PC-3 (cell line): ENCODE results near the gene RAD23A. TPM values are rescaled to one million over a fixed set of nuclear protein-coding genes. Genes with fewer than 3 reads are reported as not detected.

Experiments used
- ATAC-seq: fragments of 200-7000 bp; cut with Tn5 transposase; 2 replicates; pipeline ENCODE4 v1.9.1; 2020; ENCODE audit warnings: mild to moderate bottlenecking, moderate library complexity
- BruUV-seq: library from RNA; stranded (reverse); fragments of 400-500 nt; replicated peaks from 2 replicates; lab custom pipeline; 2021; lab: Mats Ljungman, UMichigan
- CTCF ChIA-PET: fragments of 300-600 bp; sonication (Branson Sonifier 250); formaldehyde crosslinking; loops from one replicate; lab custom pipeline; 2022; ENCODE audit warnings: antibody characterized with exemption; lab: Charles Lee
- POLR2A ChIA-PET: fragments of 300-600 bp; sonication (Branson Sonifier 250); formaldehyde crosslinking; loops from one replicate; lab custom pipeline; 2022; ENCODE audit warnings: antibody characterized with exemption; ENCODE audit not compliant: unreplicated experiment; lab: Charles Lee
- DNase-seq: peaks from one replicate; pipeline ENCODE4 v3.0.0-alpha.2; 2015
- H2AFZ ChIP-seq: fragments of 300-600 bp; sonication (generic); 2 replicates; pipeline ENCODE4 v1.6.0; 2016; ENCODE audit warnings: antibody characterized with exemption, low read length
- H3F3A ChIP-seq: fragments of 300-600 bp; sonication (generic); one replicate; pipeline ENCODE4 v1.6.0; 2017; ENCODE audit warnings: antibody characterized with exemption, low read length, control low read depth, mild to moderate bottlenecking; ENCODE audit not compliant: unreplicated experiment
- H3K27ac ChIP-seq: fragments of 300-600 bp; sonication (generic); 2 replicates; pipeline ENCODE4 v1.5.1; 2016; ENCODE audit warnings: mild to moderate bottlenecking, low read length
- H3K27me3 ChIP-seq: fragments of 300-600 bp; sonication (generic); 2 replicates; pipeline ENCODE4 v1.6.1; 2016; ENCODE audit warnings: low read length, mixed read lengths
- H3K36me3 ChIP-seq: fragments of 300-600 bp; sonication (generic); 2 replicates; pipeline ENCODE4 v1.6.1; 2016; ENCODE audit warnings: low read depth, mixed run types, low read length, mixed read lengths
- H3K4me1 ChIP-seq: fragments of 300-600 bp; sonication (generic); 2 replicates; pipeline ENCODE4 v1.5.1; 2016; ENCODE audit warnings: low read length; ENCODE audit not compliant: insufficient read depth
- H3K4me2 ChIP-seq: fragments of 300-600 bp; sonication (generic); 2 replicates; pipeline ENCODE4 v1.6.0; 2016; ENCODE audit warnings: low read length
- H3K4me3 ChIP-seq: fragments of 300-600 bp; sonication (generic); 2 replicates; pipeline ENCODE4 v1.5.1; 2016; ENCODE audit warnings: mild to moderate bottlenecking, low read length, mixed read lengths
- H3K79me2 ChIP-seq: fragments of 300-600 bp; sonication (generic); 2 replicates; pipeline ENCODE4 v1.6.1; 2017; ENCODE audit warnings: low read length, mixed read lengths
- H3K9ac ChIP-seq: fragments of 300-600 bp; sonication (generic); 2 replicates; pipeline ENCODE4 v1.6.0; 2016; ENCODE audit warnings: mild to moderate bottlenecking, low read length
- H3K9me2 ChIP-seq: fragments of 300-600 bp; sonication (generic); replicated peaks from 2 replicates; pipeline ENCODE4 v1.6.1; 2016; ENCODE audit warnings: mixed run types, low read length, mixed read lengths
- H3K9me3 ChIP-seq: fragments of 300-600 bp; sonication (generic); 2 replicates; pipeline ENCODE4 v1.6.1; 2016; ENCODE audit warnings: low read length, mixed read lengths
- H4K20me1 ChIP-seq: fragments of 300-600 bp; sonication (generic); 2 replicates; pipeline ENCODE4 v1.6.1; 2016; ENCODE audit warnings: low read length, mixed read lengths
- CTCF ChIP-seq: fragments of 300-600 bp; sonication (generic); conservative IDR thresholded peaks from 2 replicates; pipeline ENCODE4 v1.5.1; 2017; ENCODE audit warnings: antibody characterized with exemption, low read depth, mild to moderate bottlenecking, low read length
- EZH2 ChIP-seq: fragments of 300-600 bp; sonication (generic); IDR thresholded peaks from one replicate; pipeline ENCODE4 v1.6.1; 2017; ENCODE audit warnings: antibody characterized with exemption, mild to moderate bottlenecking, low read length; ENCODE audit not compliant: unreplicated experiment
- EZH2phosphoT487 ChIP-seq: fragments of 300-600 bp; sonication (generic); IDR thresholded peaks from 2 replicates; pipeline ENCODE4 v1.6.1; 2018; ENCODE audit warnings: mild to moderate bottlenecking, antibody characterized with exemption, low read length, borderline replicate concordance
- intact Hi-C: fragments of 100-400 bp; cut with micrococcal nuclease; formaldehyde crosslinking; loops from 2 replicates; pipeline ENCODE4 v1.9.0; 2023
- total RNA-seq: library from RNA; depleted of rRNA; stranded (reverse); fragments of >200 nt; gene quantifications from 2 replicates; pipeline ENCODE4 v1.2.3, GENCODE V29; 2014

The RAD23A gene
- total RNA-seq, 1 experiment from 2014 or later: 418 TPM

GRCh38 chr19:12937927-12938778 lies 7.5 kb upstream of the RAD23A start, which contains the start of gene CALR:
CALR (plus strand) TSS chr19:12938609; CDS start chr19:12938680, 71 bp downstream.
- Histone ChIP-seq H3K9me3 (no peaks in the 10 kb centered on the region), H3F3A (peaks cover 16% of the 10 kb centered on the region), H3K4me1 (peaks cover 33% of the 10 kb centered on the region), H3K36me3 (peaks cover 39% of the 10 kb centered on the region), H3K79me2 (peaks cover 46% of the 10 kb centered on the region), H3K9ac (peak within 1 kb of the TSS; percentile 98), H2AFZ (peak within 1 kb of the TSS; percentile 87), H3K4me2 (peak within 1 kb of the TSS; percentile 92), H3K27me3 (no peaks in the 10 kb centered on the region), H3K9me2 (no peaks in the 10 kb centered on the region), H3K27ac (peak within 1 kb of the TSS; percentile 47), H3K4me3 (peak within 1 kb of the TSS; percentile 95), H4K20me1 (peaks cover 32% of the 10 kb centered on the region)
- ATAC-seq: peak; percentile 91
- ChIA-PET POLR2A (no interaction called here), CTCF (interaction anchor here (0.5 kb wide), 1 partner anchor 1014 kb away, joined by 5 read pairs; no protein-coding TSS in a partner anchor)
- no TSS peak for BruUV-seq
- intact Hi-C loops: no loop called here
- TF ChIP-seq CTCF (no peak), EZH2phosphoT487 (no peak), EZH2 (no peak)
- peak; percentile 100 for DNase-seq

- Histone ChIP-seq H3K36me3 (peaks cover 45% of the 10 kb centered on the region), H3K79me2 (peaks cover 43% of the 10 kb centered on the region), H3K9ac (peak overlapping the region; percentile 98), H3K27ac (peak overlapping the region; percentile 47), H3K9me3 (no peaks in the 10 kb centered on the region), H3K4me1 (peaks cover 35% of the 10 kb centered on the region), H3K9me2 (no peaks in the 10 kb centered on the region), H3K4me2 (peak overlapping the region; percentile 92), H4K20me1 (peaks cover 37% of the 10 kb centered on the region), H3K4me3 (peak overlapping the region; percentile 95), H3K27me3 (no peaks in the 10 kb centered on the region), H3F3A (peaks cover 24% of the 10 kb centered on the region), H2AFZ (no peak overlapping the region)
- POLR2A ChIA-PET: no interaction called here
- peak; percentile 22 for DNase-seq
- intact Hi-C loops: no loop called here
- TF ChIP-seq EZH2 (no peak), EZH2phosphoT487 (no peak), CTCF (no peak)
- peak; percentile 1; the same call in 1 of the 2 replicates for ATAC-seq
- TSS peak; percentile 55 for BruUV-seq
- CTCF ChIA-PET: no interaction called here
These were observed 6.7 kb upstream of the RAD23A start for GRCh38 chr19:12938779-12939601.
